Neural cell (in vitro differentiated cells): ENCODE data around the gene CRYGN. TPM values are rescaled to one million over a fixed set of nuclear protein-coding genes. Genes with fewer than 3 reads are reported as not detected.

Source experiments
- H2AFZ ChIP-seq: fragments of 200-600, 300-800 bp; sonication (generic), shearing (Covaris generic); 2 replicates; pipeline ENCODE4 v1.6.0; 2014; ENCODE audit warnings: low read depth, mild to moderate bottlenecking, antibody characterized with exemption, low read length, moderate library complexity
- H3F3A ChIP-seq: fragments of 200-600 bp; shearing (Covaris generic); 2 replicates; pipeline ENCODE4 v1.6.1; 2016; ENCODE audit warnings: mild to moderate bottlenecking, moderate library complexity, mixed read lengths, antibody characterized with exemption, low read length; ENCODE audit not compliant: insufficient read depth, poor library complexity, severe bottlenecking
- H3K27ac ChIP-seq: fragments of 200-600, 300-800 bp; sonication (generic), shearing (Covaris generic); 2 replicates; pipeline ENCODE4 v1.5.1; 2014; ENCODE audit warnings: mild to moderate bottlenecking, low read length, moderate library complexity
- H3K27me3 ChIP-seq: fragments of 300-800, 200-600 bp; sonication (generic), shearing (Covaris generic); 2 replicates; pipeline ENCODE4 v1.6.0; 2014; ENCODE audit warnings: mild to moderate bottlenecking, low read depth, low read length, moderate library complexity; ENCODE audit not compliant: insufficient read depth
- H3K36me3 ChIP-seq: fragments of 300-800, 200-600 bp; sonication (generic), shearing (Covaris generic); 2 replicates; pipeline ENCODE4 v1.5.1; 2014; ENCODE audit warnings: mild to moderate bottlenecking, antibody characterized with exemption, low read length, moderate library complexity; ENCODE audit not compliant: insufficient read depth
- H3K4me2 ChIP-seq: fragments of 300-800, 200-600 bp; sonication (generic), shearing (Covaris generic); 2 replicates; pipeline ENCODE4 v1.6.0; 2014; ENCODE audit warnings: mild to moderate bottlenecking, low read length
- H3K4me3 ChIP-seq: fragments of 300-800, 200-600 bp; sonication (generic), shearing (Covaris generic); 2 replicates; pipeline ENCODE4 v1.5.1; 2014; ENCODE audit warnings: mild to moderate bottlenecking, low read length, moderate library complexity
- H3K79me2 ChIP-seq: fragments of 200-600 bp; shearing (Covaris generic); replicated peaks from 2 replicates; pipeline ENCODE4 v1.6.0; 2014; ENCODE audit warnings: mild to moderate bottlenecking, low read length, moderate library complexity; ENCODE audit not compliant: insufficient read depth
- H3K9ac ChIP-seq: fragments of 300-800, 200-600 bp; sonication (generic), shearing (Covaris generic); 2 replicates; pipeline ENCODE4 v1.6.1; 2016; ENCODE audit warnings: mild to moderate bottlenecking, low read length, mixed read lengths
- H3K9me2 ChIP-seq: fragments of 200-600 bp; shearing (Covaris generic); 2 replicates; pipeline ENCODE4 v1.6.1; 2016; ENCODE audit warnings: mild to moderate bottlenecking, low read length, mixed read lengths; ENCODE audit not compliant: insufficient read depth
- H3K9me3 ChIP-seq: fragments of 200-600, 300-800 bp; sonication (generic), shearing (Covaris generic); 2 replicates; pipeline ENCODE4 v1.6.1; 2016; ENCODE audit warnings: mild to moderate bottlenecking, mixed run types, low read length, moderate library complexity, mixed read lengths
- H4K20me1 ChIP-seq: fragments of 200-600 bp; shearing (Covaris generic); 2 replicates; pipeline ENCODE4 v1.6.1; 2016; ENCODE audit warnings: mild to moderate bottlenecking, mixed run types; ENCODE audit not compliant: insufficient read depth
- EP300 ChIP-seq: fragments of 450-650 bp; conservative IDR thresholded peaks from 2 replicates; pipeline ENCODE4 v1.6.1; 2014; ENCODE audit warnings: antibody characterized with exemption, mild to moderate bottlenecking, moderate library complexity; ENCODE audit not compliant: poor library complexity, severe bottlenecking
- EZH2 ChIP-seq: fragments of 200-600, 300-800 bp; shearing (Covaris generic), sonication (generic); IDR thresholded peaks from 2 replicates; pipeline ENCODE4 v1.6.1; 2014; ENCODE audit warnings: antibody characterized with exemption, low read length, borderline replicate concordance, mild to moderate bottlenecking; ENCODE audit not compliant: insufficient read depth, poor library complexity, severe bottlenecking
- MXI1 ChIP-seq: fragments of 450-650 bp; conservative IDR thresholded peaks from 2 replicates; pipeline ENCODE4 v1.6.1; 2014; ENCODE audit warnings: antibody characterized with exemption, mild to moderate bottlenecking; ENCODE audit not compliant: poor library complexity, severe bottlenecking
- POLR2AphosphoS5 ChIP-seq: IDR thresholded peaks from 2 replicates; pipeline ENCODE4 v1.6.1; 2012
- RAD21 ChIP-seq: fragments of 450-650 bp; conservative IDR thresholded peaks from 2 replicates; pipeline ENCODE4 v1.6.1; 2014; ENCODE audit warnings: antibody characterized with exemption, mild to moderate bottlenecking, moderate library complexity
- REST ChIP-seq: IDR thresholded peaks from 2 replicates; pipeline ENCODE4 v1.6.1; 2012; ENCODE audit warnings: borderline replicate concordance
- SMC3 ChIP-seq: fragments of 450-650 bp; conservative IDR thresholded peaks from 2 replicates; pipeline ENCODE4 v1.6.1; 2014; ENCODE audit warnings: antibody characterized with exemption, mild to moderate bottlenecking, moderate library complexity; ENCODE audit not compliant: poor library complexity
- TAF1 ChIP-seq: IDR thresholded peaks from 2 replicates; pipeline ENCODE4 v1.6.1; 2012; ENCODE audit warnings: low read depth
- polyA plus RNA-seq: library from polyadenylated mRNA; depleted of rRNA; stranded (reverse); fragments of >200 nt; gene quantifications from 2 replicates; pipeline ENCODE4 v1.2.3, GENCODE V29; 2014
- TF ChIP-seq, protein P1 (sequence below): fragments of 450-650 bp; IDR thresholded peaks from 2 replicates; pipeline ENCODE4 v1.5.1; 2014; ENCODE audit warnings: antibody characterized with exemption, mild to moderate bottlenecking, moderate library complexity; ENCODE audit not compliant: poor library complexity, severe bottlenecking

CRYGN gene
- polyA plus RNA-seq, 1 donor from 2014 or later = not detected

- Histone ChIP-seq H2AFZ (no peak overlapping the region), H3K27me3 (no peaks in the 10 kb centered on the region), H3K9ac (no peak overlapping the region), H3K4me3 (no peak overlapping the region), H3K4me2 (no peak overlapping the region), H3K9me3 (no peaks in the 10 kb centered on the region), H3K36me3 (peaks cover 5% of the 10 kb centered on the region), H3K27ac (no peak overlapping the region), H3K79me2 (no peaks in the 10 kb centered on the region), H3K9me2 (no peaks in the 10 kb centered on the region), H4K20me1 (no peaks in the 10 kb centered on the region), H3F3A (no peaks in the 10 kb centered on the region)
- TF ChIP-seq SMC3 = no peak
- no peak for TF ChIP-seq POLR2AphosphoS5
- TF ChIP-seq EP300 = no peak
Measured at GRCh38 chr7:151402029-151402835, 37.7 kb downstream of the CRYGN start.

GRCh38 chr7:151400626-151401315 lies 39.2 kb downstream of the CRYGN start:
- Histone ChIP-seq H4K20me1 (no peaks in the 10 kb centered on the region), H3K9me2 (no peaks in the 10 kb centered on the region), H3F3A (no peaks in the 10 kb centered on the region), H3K4me2 (no peak overlapping the region), H3K27me3 (no peaks in the 10 kb centered on the region), H3K27ac (no peak overlapping the region), H3K36me3 (peaks cover 5% of the 10 kb centered on the region), H3K79me2 (no peaks in the 10 kb centered on the region), H3K9me3 (no peaks in the 10 kb centered on the region), H3K4me3 (no peak overlapping the region), H3K9ac (no peak overlapping the region), H2AFZ (no peak overlapping the region)
- no peak for TF ChIP-seq TAF1
- TF ChIP-seq EZH2 = no peak
- no peak for TF ChIP-seq MXI1
- no peak for TF ChIP-seq RAD21
- TF ChIP-seq POLR2AphosphoS5 = no peak
- TF ChIP-seq, protein P1, sequence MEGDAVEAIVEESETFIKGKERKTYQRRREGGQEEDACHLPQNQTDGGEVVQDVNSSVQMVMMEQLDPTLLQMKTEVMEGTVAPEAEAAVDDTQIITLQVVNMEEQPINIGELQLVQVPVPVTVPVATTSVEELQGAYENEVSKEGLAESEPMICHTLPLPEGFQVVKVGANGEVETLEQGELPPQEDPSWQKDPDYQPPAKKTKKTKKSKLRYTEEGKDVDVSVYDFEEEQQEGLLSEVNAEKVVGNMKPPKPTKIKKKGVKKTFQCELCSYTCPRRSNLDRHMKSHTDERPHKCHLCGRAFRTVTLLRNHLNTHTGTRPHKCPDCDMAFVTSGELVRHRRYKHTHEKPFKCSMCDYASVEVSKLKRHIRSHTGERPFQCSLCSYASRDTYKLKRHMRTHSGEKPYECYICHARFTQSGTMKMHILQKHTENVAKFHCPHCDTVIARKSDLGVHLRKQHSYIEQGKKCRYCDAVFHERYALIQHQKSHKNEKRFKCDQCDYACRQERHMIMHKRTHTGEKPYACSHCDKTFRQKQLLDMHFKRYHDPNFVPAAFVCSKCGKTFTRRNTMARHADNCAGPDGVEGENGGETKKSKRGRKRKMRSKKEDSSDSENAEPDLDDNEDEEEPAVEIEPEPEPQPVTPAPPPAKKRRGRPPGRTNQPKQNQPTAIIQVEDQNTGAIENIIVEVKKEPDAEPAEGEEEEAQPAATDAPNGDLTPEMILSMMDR = no peak
- TF ChIP-seq REST = no peak
- TF ChIP-seq EP300 = no peak
- no peak for TF ChIP-seq SMC3
